ENCODE data around the gene POM121C. TPM values are rescaled to one million over a fixed set of nuclear protein-coding genes. Genes with fewer than 3 reads are reported as not detected.
A peak's percentile ranks its signal among the peaks of the same experiment; 100 is the strongest.
"Not testable (repeated sequence)": the region's sequence is repeated elsewhere in the genome, so short reads cannot be mapped to it uniquely, and the experiment has no call there.

The POM121C gene
- total and polyA plus RNA-seq, 9 donors: 11.2 to 75.1 (median 47.3) TPM

- DNase-seq; intact Hi-C loops (cut with DNase I); H3K9me3 ChIP-seq; H3K27me3 ChIP-seq; H3K4me1 ChIP-seq (ENCODE audit: insufficient read depth); H3K27ac ChIP-seq; H3K4me3 ChIP-seq; H3K36me3 ChIP-seq: not testable (repeated sequence)
- WGBS, 3 donors: 89 to 92% (median 91%) methylated on average over 11 to 15 of the region's 20 CpGs
Observed at GRCh38 chr7:75418292-75418858, 67.7 kb downstream of the POM121C start.

DNA sequence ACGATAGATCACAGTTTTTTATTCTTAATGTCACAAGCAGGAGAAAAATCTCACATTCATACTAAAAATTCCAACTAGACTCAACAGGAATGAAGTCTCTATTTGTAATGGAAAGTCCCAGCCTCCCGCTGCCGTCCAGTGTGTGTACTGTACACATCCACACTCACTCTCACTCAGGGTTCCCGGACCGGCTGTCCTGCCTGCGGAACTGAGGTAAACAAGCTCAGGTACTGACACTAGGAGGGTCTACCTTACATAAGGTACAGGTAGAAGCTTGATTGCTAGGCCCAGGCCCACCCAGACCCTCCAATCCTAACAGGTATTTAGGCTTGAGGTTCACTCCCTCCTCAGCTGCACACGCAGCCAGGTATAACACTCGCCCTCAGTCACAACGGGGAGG is 69.3 kb downstream of the POM121C start:
- 79 to 84% (median 81%) methylated on average over 8 to 9 of the region's 9 CpGs for WGBS, 3 donors
- H3K36me3 ChIP-seq; DNase-seq; H3K9me3 ChIP-seq; H3K27ac ChIP-seq; H3K4me3 ChIP-seq; intact Hi-C loops (cut with DNase I); H3K4me1 ChIP-seq (ENCODE audit: insufficient read depth); H3K27me3 ChIP-seq: not testable (repeated sequence)

DNA sequence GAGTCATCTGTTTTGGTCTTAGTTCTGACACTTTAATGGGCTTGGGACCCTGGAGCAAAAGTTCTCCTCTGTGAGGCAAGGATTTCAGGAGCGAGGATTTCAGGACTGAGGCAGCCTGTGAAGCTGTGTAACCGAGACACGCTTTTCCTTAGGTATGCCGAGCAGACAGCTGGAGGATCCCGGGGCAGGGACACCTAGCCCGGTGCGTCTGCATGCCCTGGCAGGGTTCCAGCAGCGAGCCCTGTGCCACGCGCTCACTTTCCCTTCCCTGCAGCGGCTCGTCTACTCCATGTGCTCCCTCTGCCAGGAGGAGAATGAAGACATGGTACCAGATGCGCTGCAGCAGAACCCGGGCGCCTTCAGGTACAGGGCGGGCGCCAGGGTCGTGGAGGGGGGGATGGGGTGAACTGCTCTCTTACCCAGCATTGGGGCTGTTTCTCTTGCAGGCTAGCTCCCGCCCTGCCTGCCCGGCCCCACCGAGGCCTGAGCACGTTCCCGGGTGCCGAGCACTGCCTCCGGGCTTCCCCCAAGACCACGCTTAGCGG is 70.2 kb downstream of the POM121C start:
- H3K4me3 ChIP-seq; H3K9me3 ChIP-seq; H3K4me1 ChIP-seq (ENCODE audit: insufficient read depth); H3K36me3 ChIP-seq; H3K27ac ChIP-seq; H3K27me3 ChIP-seq; intact Hi-C loops (cut with DNase I): not testable (repeated sequence)
- DNase-seq: peak in 1 of 5 donors; percentile 7
- 68 to 81% (median 70%) methylated on average over 18 to 19 of the region's 27 CpGs for WGBS, 3 donors

DNA sequence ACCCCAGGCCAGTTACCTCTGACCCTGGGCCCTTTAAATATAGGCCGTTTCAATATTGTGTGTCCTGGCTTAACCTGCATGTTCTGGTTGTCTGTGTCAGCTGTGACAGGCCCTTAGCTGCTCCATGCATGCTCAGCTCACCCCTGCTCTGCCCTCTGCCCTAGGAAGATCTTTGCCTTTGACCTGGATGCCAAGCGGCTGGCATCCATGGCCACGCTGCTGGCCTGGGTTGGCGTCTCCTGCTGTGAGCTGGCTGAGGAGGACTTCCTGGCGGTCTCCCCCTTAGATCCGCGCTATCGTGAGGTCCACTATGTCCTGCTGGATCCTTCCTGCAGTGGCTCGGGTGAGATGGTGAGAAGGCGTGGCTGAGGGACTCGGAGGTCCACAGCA is 70.7 kb downstream of the POM121C start:
- H3K9me3 ChIP-seq; intact Hi-C loops (cut with DNase I); H3K36me3 ChIP-seq; H3K27ac ChIP-seq; H3K4me1 ChIP-seq (ENCODE audit: insufficient read depth); DNase-seq; H3K27me3 ChIP-seq; H3K4me3 ChIP-seq: not testable (repeated sequence)
- WGBS, 3 donors: 75 to 88% (median 79%) methylated on average over 8 to 11 of the region's 11 CpGs

DNA sequence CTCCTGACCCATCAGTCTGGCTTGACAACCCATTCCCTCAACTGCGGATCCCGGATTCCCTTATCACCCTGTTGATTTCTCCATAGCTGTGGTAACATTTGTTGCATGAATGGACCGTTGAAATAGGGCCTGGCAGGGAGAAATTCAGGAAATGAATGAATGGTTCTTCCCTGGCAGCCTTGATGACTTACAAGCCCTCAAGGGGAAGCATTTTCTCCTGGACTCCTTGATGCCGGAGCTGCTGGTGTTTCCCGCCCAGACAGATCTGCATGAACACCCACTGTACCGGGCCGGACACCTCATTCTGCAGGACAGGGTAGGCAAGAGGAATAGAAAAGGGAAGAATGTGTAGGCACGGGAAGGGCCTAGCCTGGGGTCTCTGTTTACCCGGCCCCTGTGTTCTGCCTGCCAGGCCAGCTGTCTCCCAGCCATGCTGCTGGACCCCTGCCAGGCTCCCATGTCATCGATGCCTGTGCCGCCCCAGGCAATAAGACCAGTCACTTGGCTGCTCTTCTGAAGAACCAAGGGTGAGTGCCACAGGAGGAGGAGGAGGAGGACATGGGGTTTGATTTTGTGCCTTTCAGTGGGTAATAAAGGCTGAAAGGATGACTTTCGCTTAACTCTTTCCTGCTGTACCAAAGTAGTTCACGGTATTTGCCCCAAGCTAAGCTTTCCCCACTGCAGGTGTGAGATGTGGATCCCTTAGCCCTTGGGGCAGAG is 71.2 kb downstream of the POM121C start:
- H3K27ac ChIP-seq; DNase-seq; H3K4me1 ChIP-seq (ENCODE audit: insufficient read depth); H3K27me3 ChIP-seq; H3K36me3 ChIP-seq; H3K4me3 ChIP-seq; intact Hi-C loops (cut with DNase I); H3K9me3 ChIP-seq: not testable (repeated sequence)
- 64 to 71% (median 70%) methylated on average over 11 to 13 of the region's 13 CpGs for WGBS, 3 donors

DNA sequence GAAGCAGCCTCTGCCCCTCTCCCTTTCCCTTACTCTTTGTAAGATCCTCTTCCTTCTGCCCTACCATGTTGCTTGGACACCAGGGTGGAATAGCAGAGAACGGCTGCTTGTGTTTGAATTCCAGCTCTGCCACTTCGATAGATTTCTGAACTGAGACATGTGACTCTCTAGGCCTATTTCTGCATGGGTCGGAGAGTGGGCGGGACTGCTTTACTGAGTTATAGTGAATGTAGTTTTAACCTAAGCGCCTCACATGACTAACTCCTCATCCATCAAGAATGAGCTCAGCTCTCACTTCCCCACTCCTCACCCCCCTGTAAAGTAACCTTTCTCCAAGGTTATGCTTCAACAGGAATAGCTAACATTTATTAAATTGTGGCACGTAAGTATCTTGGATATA is 71.9 kb downstream of the POM121C start:
- WGBS, 3 donors: 40 to 66% methylated on average over 2 to 5 of the region's 6 CpGs; no CpG with 5 or more reads in 1 of the 3 donors
- intact Hi-C loops (cut with DNase I); H3K36me3 ChIP-seq; H3K27ac ChIP-seq; H3K4me1 ChIP-seq (ENCODE audit: insufficient read depth); H3K9me3 ChIP-seq; DNase-seq; H3K4me3 ChIP-seq; H3K27me3 ChIP-seq: not testable (repeated sequence)

DNA sequence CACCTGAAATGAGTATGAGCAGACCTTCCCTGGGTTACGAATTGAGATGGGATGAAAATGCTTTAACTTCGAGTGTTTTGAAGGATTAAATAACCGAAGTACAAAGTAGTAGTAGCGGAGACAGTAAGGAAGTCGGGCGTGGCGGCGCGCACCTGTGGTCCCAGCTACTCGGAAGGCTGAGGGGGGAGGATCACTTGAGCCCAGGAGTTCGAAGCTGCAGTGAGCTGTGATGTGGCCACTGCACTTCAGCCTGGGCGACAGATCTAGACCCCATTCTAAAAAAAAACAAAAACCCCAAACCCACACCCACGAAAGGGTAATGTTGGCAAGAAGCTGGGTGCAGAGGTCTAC is 75.3 kb downstream of the POM121C start:
- H3K36me3 ChIP-seq; H3K4me1 ChIP-seq (ENCODE audit: insufficient read depth); intact Hi-C loops (cut with DNase I); H3K27me3 ChIP-seq; H3K27ac ChIP-seq; H3K4me3 ChIP-seq; DNase-seq; H3K9me3 ChIP-seq: not testable (repeated sequence)
- no CpG with 5 or more reads among the region's 13 CpGs for WGBS, 3 donors

DNA sequence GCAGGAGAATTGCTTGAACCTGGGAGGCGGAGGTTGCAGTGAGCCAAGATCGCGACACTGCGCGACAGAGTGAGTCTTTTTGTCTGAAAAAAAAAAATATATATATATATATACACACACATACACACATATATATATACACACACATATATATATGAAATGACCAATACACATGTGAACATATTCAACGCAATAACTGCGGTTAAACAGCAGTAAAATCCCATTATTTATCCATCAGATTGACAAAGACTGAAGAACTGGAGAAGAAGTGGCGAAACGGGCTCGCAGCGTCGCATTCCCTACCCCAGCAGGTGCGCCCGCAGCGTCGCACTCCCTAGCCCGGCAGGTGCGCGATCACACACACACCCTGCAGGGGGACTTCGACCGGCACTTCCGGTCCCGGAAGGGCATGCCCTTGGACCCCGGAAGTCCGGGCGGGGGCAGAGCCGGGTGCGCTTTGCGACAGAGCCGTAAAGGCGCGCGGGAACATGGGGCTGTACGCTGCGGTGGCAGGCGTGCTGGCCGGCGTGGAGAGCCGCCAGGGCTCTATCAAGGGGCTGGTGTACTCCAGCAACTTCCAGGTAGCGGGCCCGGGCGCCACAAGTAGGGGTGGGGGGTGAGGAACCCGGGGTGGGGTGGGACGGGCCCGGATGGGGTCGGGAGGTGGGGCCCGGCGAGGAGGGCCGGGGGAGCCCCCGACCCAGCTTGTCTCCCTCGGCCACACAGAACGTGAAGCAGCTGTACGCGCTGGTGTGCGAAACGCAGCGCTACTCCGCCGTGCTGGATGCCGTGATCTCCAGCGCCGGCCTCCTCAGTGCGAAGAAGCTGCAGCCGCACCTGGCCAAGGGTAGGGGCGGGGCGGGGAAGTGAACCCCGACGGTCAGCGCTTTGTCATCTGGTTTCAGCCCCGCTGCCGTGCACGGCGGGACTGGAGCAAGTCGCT is 75.9 kb downstream of the POM121C start:
- peak overlapping the region; percentile 29 for H3K4me3 ChIP-seq
- DNase-seq: peak in 2 of 5 donors; percentile 28 to 42
- H3K9me3 ChIP-seq; H3K4me1 ChIP-seq (ENCODE audit: insufficient read depth); H3K36me3 ChIP-seq; intact Hi-C loops (cut with DNase I); H3K27me3 ChIP-seq; H3K27ac ChIP-seq: not testable (repeated sequence)
- 20 to 39% (median 21%) methylated on average over 3 to 17 of the region's 74 CpGs for WGBS, 3 donors

GRCh38 chr7:75404663-75405062 is 81.4 kb downstream of the POM121C start:
- DNase-seq; H3K27me3 ChIP-seq; H3K9me3 ChIP-seq; H3K4me1 ChIP-seq (ENCODE audit: insufficient read depth); H3K4me3 ChIP-seq; H3K36me3 ChIP-seq; intact Hi-C loops (cut with DNase I); H3K27ac ChIP-seq: not testable (repeated sequence)
- WGBS, 3 donors: 70 to 80% methylated on average over 4 of the region's 18 CpGs; no CpG with 5 or more reads in 1 of the 3 donors

- H3K9me3 ChIP-seq; H3K27me3 ChIP-seq; H3K4me1 ChIP-seq (ENCODE audit: insufficient read depth); DNase-seq; intact Hi-C loops (cut with DNase I); H3K4me3 ChIP-seq; H3K27ac ChIP-seq; H3K36me3 ChIP-seq: not testable (repeated sequence)
- no CpG with 5 or more reads among the region's 28 CpGs for WGBS, 3 donors
Observed at GRCh38 chr7:75403455-75404443, 82.3 kb downstream of the POM121C start.

Data from ovary (tissue), 9 donors.